Immature natural killer cell (primary cell): ENCODE data around the gene NOC3L. TPM values are rescaled to one million over a fixed set of nuclear protein-coding genes. Genes with fewer than 3 reads are reported as not detected.
A peak's percentile ranks its signal among the peaks of the same experiment; 100 is the strongest.
"Not testable (repeated sequence)": the region's sequence is repeated elsewhere in the genome, so short reads cannot be mapped to it uniquely, and the experiment has no call there.

Experiments
- DNase-seq, 3 donors: peaks; one replicate each; pipeline ENCODE4 v3.0.0; 2022; ENCODE audit warnings: mixed read lengths in 1 of 3
- H3K27ac Mint-ChIP-seq, 6 donors: one replicate each; pipeline ENCODE4 v1.8.0; 2020; ENCODE audit warnings: mixed read lengths in 6 of 6, mild to moderate bottlenecking in 5 of 6, inconsistent platforms in 4 of 6, moderate library complexity in 3 of 6
- H3K27me3 Mint-ChIP-seq, 3 donors: one replicate each; pipeline ENCODE4 v1.8.0; 2020 to 2021; ENCODE audit warnings: low read depth in 3 of 3, mild to moderate bottlenecking in 3 of 3, mixed read lengths in 3 of 3, moderate library complexity in 3 of 3, inconsistent platforms in 1 of 3
- H3K36me3 Mint-ChIP-seq, 3 donors: one replicate each; pipeline ENCODE4 v1.8.0; 2020; ENCODE audit warnings: mixed read lengths in 3 of 3, inconsistent platforms in 2 of 3, mild to moderate bottlenecking in 2 of 3
- H3K4me1 Mint-ChIP-seq, 2 donors: one replicate each; pipeline ENCODE4 v1.8.0; 2020; ENCODE audit warnings: inconsistent platforms in 2 of 2, mild to moderate bottlenecking in 2 of 2, mixed read lengths in 2 of 2, moderate library complexity in 1 of 2
- H3K4me3 Mint-ChIP-seq, 5 donors: one replicate each; pipeline ENCODE4 v1.8.0; 2020; ENCODE audit warnings: mild to moderate bottlenecking in 5 of 5, mixed read lengths in 5 of 5, inconsistent platforms in 3 of 5, moderate library complexity in 3 of 5
- H3K9me3 Mint-ChIP-seq, 6 donors: one replicate each; pipeline ENCODE4 v1.8.0; 2020; ENCODE audit warnings: mild to moderate bottlenecking in 6 of 6, mixed read lengths in 6 of 6, inconsistent platforms in 4 of 6, moderate library complexity in 3 of 6
- polyA plus RNA-seq, 3 donors: library from polyadenylated mRNA; unstranded; fragments of 300-500 nt; fragmentation: Illumina TruSeq; gene quantifications; one replicate each; pipeline ENCODE4 v1.2.3, GENCODE V29; 2021

Gene NOC3L
- polyA plus RNA-seq: 10 to 100 TPM in 1 of 3 donors, 1 to 10 TPM in 2; 6.7 to 10.1 (median 7.8) TPM

GRCh38 chr10:94362360-94363250 lies at the start of gene NOC3L:
Gene NOC3L (minus strand): TSS chr10:94362939. CDS start chr10:94362838, 101 bp downstream.
- peak within 1 kb of the TSS; percentile 92 to 97 (median 96) for H3K27ac Mint-ChIP-seq
- peaks cover 2 to 12% (median 5%) of the 10 kb centered on the region in 3 donors for H3K27me3 Mint-ChIP-seq
- peaks cover 25 to 52% of the 10 kb centered on the region in 2 donors for H3K4me1 Mint-ChIP-seq
- peaks cover 4 to 17% (median 5%) of the 10 kb centered on the region in 3 donors for H3K36me3 Mint-ChIP-seq
- peak within 1 kb of the TSS; percentile 91 to 98 (median 95) for H3K4me3 Mint-ChIP-seq
- no peaks in the 10 kb centered on the region for H3K9me3 Mint-ChIP-seq
- peak; percentile 90 to 92 (median 91) for DNase-seq

- DNase-seq: no peak
- Mint-ChIP-seq H3K4me3 (no peak overlapping the region), H3K27me3 (peaks cover 1 to 8% (median 6%) of the 10 kb centered on the region in 3 donors), H3K36me3 (no peaks in the 10 kb centered on the region), H3K4me1 (no peaks in the 10 kb centered on the region), H3K27ac (no peak overlapping the region), H3K9me3 (peaks cover 0 to 1% (median 0%) of the 10 kb centered on the region in 6 donors)
Measured at GRCh38 chr10:94412449-94412848, 49.7 kb upstream of the NOC3L start.

- no peak overlapping the region for H3K27ac Mint-ChIP-seq
- H3K27me3 Mint-ChIP-seq: peaks cover 7 to 10% (median 7%) of the 10 kb centered on the region in 3 donors
- H3K9me3 Mint-ChIP-seq: peaks cover 0 to 1% (median 0%) of the 10 kb centered on the region in 6 donors
- no peaks in the 10 kb centered on the region for H3K4me1 Mint-ChIP-seq
- no peaks in the 10 kb centered on the region for H3K36me3 Mint-ChIP-seq
- H3K4me3 Mint-ChIP-seq: no peak overlapping the region
- DNase-seq: no peak
Measured at GRCh38 chr10:94411304-94411703, 48.6 kb upstream of the NOC3L start.

- peaks cover 0 to 2% (median 0%) of the 10 kb centered on the region in 6 donors for H3K9me3 Mint-ChIP-seq
- no peaks in the 10 kb centered on the region for H3K36me3 Mint-ChIP-seq
- no peak overlapping the region for H3K27ac Mint-ChIP-seq
- peaks cover 8 to 16% (median 12%) of the 10 kb centered on the region in 3 donors for H3K27me3 Mint-ChIP-seq
- DNase-seq: no peak
- no peak overlapping the region for H3K4me3 Mint-ChIP-seq
- H3K4me1 Mint-ChIP-seq: peaks cover 0 to 3% of the 10 kb centered on the region in 2 donors
Measured at GRCh38 chr10:94409021-94409657, 46.4 kb upstream of the NOC3L start.

- H3K36me3 Mint-ChIP-seq: no peaks in the 10 kb centered on the region
- H3K4me3 Mint-ChIP-seq: no peak overlapping the region
- peaks cover 7 to 9% of the 10 kb centered on the region in 2 donors for H3K4me1 Mint-ChIP-seq
Measured at GRCh38 chr10:94407668-94408067, 44.9 kb upstream of the NOC3L start.

GRCh38 chr10:94405406-94405805 lies 42.7 kb upstream of the NOC3L start:
- peaks cover 0 to 2% (median 0%) of the 10 kb centered on the region in 6 donors for H3K9me3 Mint-ChIP-seq
- peak overlapping the region in 2 of 5 donors; percentile 9 to 15 for H3K4me3 Mint-ChIP-seq
- peaks cover 13 to 14% of the 10 kb centered on the region in 2 donors for H3K4me1 Mint-ChIP-seq
- H3K27ac Mint-ChIP-seq: no peak overlapping the region
- DNase-seq: no peak
- H3K27me3 Mint-ChIP-seq: peaks cover 12 to 28% (median 24%) of the 10 kb centered on the region in 3 donors
- no peaks in the 10 kb centered on the region for H3K36me3 Mint-ChIP-seq

More at GRCh38 chr10:94407668-94408067, 44.9 kb upstream of the NOC3L start:
- H3K27ac Mint-ChIP-seq: no peak overlapping the region
- DNase-seq: no peak
- H3K9me3 Mint-ChIP-seq: peaks cover 0 to 2% (median 0%) of the 10 kb centered on the region in 6 donors
- peaks cover 11 to 21% (median 16%) of the 10 kb centered on the region in 3 donors for H3K27me3 Mint-ChIP-seq

- Mint-ChIP-seq H3K9me3 (peaks cover 0 to 2% (median 0%) of the 10 kb centered on the region in 6 donors), H3K4me3 (peak overlapping the region; percentile 84 to 90 (median 86)), H3K4me1 (peaks cover 13 to 14% of the 10 kb centered on the region in 2 donors), H3K27ac (peak overlapping the region in 3 of 6 donors; percentile 53 to 82 (median 60)), H3K36me3 (no peaks in the 10 kb centered on the region), H3K27me3 (peaks cover 12 to 28% (median 24%) of the 10 kb centered on the region in 3 donors)
- peak; percentile 7 to 31 (median 29) for DNase-seq
Measured at GRCh38 chr10:94403380-94404213, 40.9 kb upstream of the NOC3L start.

GRCh38 chr10:94402843-94403379 lies 40.2 kb upstream of the NOC3L start:
- H3K4me3 Mint-ChIP-seq: no peak overlapping the region
- peak; percentile 7 to 17 (median 14) for DNase-seq
- no peak overlapping the region for H3K27ac Mint-ChIP-seq
- peaks cover 12 to 25% (median 24%) of the 10 kb centered on the region in 3 donors for H3K27me3 Mint-ChIP-seq
- H3K9me3 Mint-ChIP-seq: peaks cover 0 to 2% (median 0%) of the 10 kb centered on the region in 6 donors
- no peaks in the 10 kb centered on the region for H3K36me3 Mint-ChIP-seq
- H3K4me1 Mint-ChIP-seq: peaks cover 13 to 14% of the 10 kb centered on the region in 2 donors

- peak; percentile 12 to 33 (median 25) for DNase-seq
- peak within 1 kb of the TSS; percentile 65 to 90 (median 85) for H3K4me3 Mint-ChIP-seq
- H3K4me1 Mint-ChIP-seq: peaks cover 13 to 14% of the 10 kb centered on the region in 2 donors
- H3K27ac Mint-ChIP-seq: peak within 1 kb of the TSS in 1 of 6 donors; percentile 37
- H3K9me3 Mint-ChIP-seq: peaks cover 0 to 2% (median 0%) of the 10 kb centered on the region in 6 donors
- no peaks in the 10 kb centered on the region for H3K36me3 Mint-ChIP-seq
- H3K27me3 Mint-ChIP-seq: peaks cover 11 to 27% (median 25%) of the 10 kb centered on the region in 3 donors
Measured at GRCh38 chr10:94402204-94402842, 39.6 kb upstream of the NOC3L start, which contains the start of gene TBC1D12. Gene TBC1D12 (plus strand): TSS chr10:94402541. CDS start chr10:94402614, 73 bp downstream.

GRCh38 chr10:94398762-94399161 lies 36.0 kb upstream of the NOC3L start:
- Mint-ChIP-seq H3K9me3 (no peaks in the 10 kb centered on the region), H3K36me3 (no peaks in the 10 kb centered on the region), H3K27ac (no peak overlapping the region), H3K4me3 (no peak overlapping the region), H3K4me1 (peaks cover 7 to 10% of the 10 kb centered on the region in 2 donors), H3K27me3 (peaks cover 9 to 14% (median 13%) of the 10 kb centered on the region in 3 donors)
- DNase-seq: no peak

- H3K4me1 Mint-ChIP-seq: peaks cover 4 to 7% of the 10 kb centered on the region in 2 donors
- no peak for DNase-seq
- no peaks in the 10 kb centered on the region for H3K9me3 Mint-ChIP-seq
- no peak overlapping the region for H3K4me3 Mint-ChIP-seq
- no peaks in the 10 kb centered on the region for H3K36me3 Mint-ChIP-seq
- peaks cover 7 to 11% (median 10%) of the 10 kb centered on the region in 3 donors for H3K27me3 Mint-ChIP-seq
- H3K27ac Mint-ChIP-seq: no peak overlapping the region
Measured at GRCh38 chr10:94397549-94398370, 35.0 kb upstream of the NOC3L start.

GRCh38 chr10:94392117-94392516 lies 29.4 kb upstream of the NOC3L start:
- not testable (repeated sequence) for H3K27ac Mint-ChIP-seq, H3K36me3 Mint-ChIP-seq, H3K4me1 Mint-ChIP-seq, H3K27me3 Mint-ChIP-seq, H3K4me3 Mint-ChIP-seq, DNase-seq, H3K9me3 Mint-ChIP-seq
